Caco-2 (cell line): ENCODE data around the gene NCOR1. TPM values are rescaled to one million over a fixed set of nuclear protein-coding genes. Genes with fewer than 3 reads are reported as not detected.

Experiments used
- Bru-seq: library from RNA; stranded (reverse); fragments of 400-500 nt; gene quantifications from one replicate; lab custom pipeline; 2021; lab: Mats Ljungman, UMichigan
- BruChase-seq, 2 experiments: library from RNA; stranded (reverse); fragments of 400-500 nt; gene quantifications; one replicate each; lab custom pipeline; 2021; lab: Mats Ljungman, UMichigan
- BruUV-seq: library from RNA; stranded (reverse); fragments of 400-500 nt; replicated peaks from 2 replicates; lab custom pipeline; 2021; lab: Mats Ljungman, UMichigan
- CTCF ChIA-PET: fragments of 300-600 bp; sonication (Branson Sonifier 250); formaldehyde crosslinking; loops from one replicate; lab custom pipeline; 2022; ENCODE audit warnings: antibody characterized with exemption; lab: Charles Lee
- POLR2A ChIA-PET: fragments of 300-600 bp; sonication (Branson Sonifier 250); formaldehyde crosslinking; loops from one replicate; lab custom pipeline; 2022; ENCODE audit warnings: antibody characterized with exemption; lab: Charles Lee
- DNase-seq, 2 experiments: peaks; one replicate each; pipeline versions ENCODE4 v3.0.0 to v3.0.0-alpha.2; 2020 to 2022
- H3K27me3 ChIP-seq: replicated peaks from 2 replicates; pipeline ENCODE4 v1.6.0; 2011; ENCODE audit warnings: low read length; ENCODE audit not compliant: control insufficient read depth, insufficient read depth
- H3K36me3 ChIP-seq: 2 replicates; pipeline ENCODE4 v1.5.1; 2011; ENCODE audit warnings: low read length; ENCODE audit not compliant: control insufficient read depth, insufficient read depth
- H3K4me1 ChIP-seq: fragments of 250-450 bp; sonication (Bioruptor Pico); 2 replicates; pipeline ENCODE4 v1.5.1; 2020; ENCODE audit warnings: mild to moderate bottlenecking
- H3K4me3 ChIP-seq: 2 replicates; pipeline ENCODE4 v1.5.1; 2011; ENCODE audit warnings: low read depth, mild to moderate bottlenecking, control low read depth, low read length
- H3K9me3 ChIP-seq: fragments of 250-450 bp; sonication (Bioruptor Pico); 2 replicates; pipeline ENCODE4 v1.5.1; 2020; ENCODE audit warnings: mild to moderate bottlenecking, moderate library complexity
- H3K27ac Mint-ChIP-seq: one replicate; pipeline ENCODE4 v1.8.0; 2022; ENCODE audit warnings: mixed read lengths; ENCODE audit not compliant: unreplicated experiment
- H3K27me3 Mint-ChIP-seq: one replicate; pipeline ENCODE4 v1.8.0; 2022; ENCODE audit warnings: mixed read lengths; ENCODE audit not compliant: insufficient read depth, unreplicated experiment
- H3K36me3 Mint-ChIP-seq: one replicate; pipeline ENCODE4 v1.8.0; 2022; ENCODE audit warnings: mild to moderate bottlenecking, mixed read lengths; ENCODE audit not compliant: insufficient read depth, unreplicated experiment
- H3K4me1 Mint-ChIP-seq: one replicate; pipeline ENCODE4 v1.8.0; 2022; ENCODE audit warnings: low read depth, mixed read lengths; ENCODE audit not compliant: unreplicated experiment
- H3K4me3 Mint-ChIP-seq: one replicate; pipeline ENCODE4 v1.8.0; 2022; ENCODE audit warnings: mild to moderate bottlenecking, moderate library complexity, mixed read lengths; ENCODE audit not compliant: unreplicated experiment
- H3K9me3 Mint-ChIP-seq: one replicate; pipeline ENCODE4 v1.8.0; 2022; ENCODE audit warnings: mixed read lengths; ENCODE audit not compliant: unreplicated experiment
- CTCF ChIP-seq, 2 experiments: fragments of 200-600 bp in 1 of 2; IDR thresholded peaks; 1 replicate in 1 of 2; 2 replicates in 1 of 2; pipeline versions ENCODE4 v1.5.1 to v1.8.0; 2011 to 2022; ENCODE audit warnings: antibody characterized with exemption in 1 of 2, control low read depth in 1 of 2, inconsistent platforms in 1 of 2, low read depth in 1 of 2, low read length in 1 of 2, mild to moderate bottlenecking in 1 of 2, moderate library complexity in 1 of 2; ENCODE audit not compliant: insufficient read depth in 1 of 2, severe bottlenecking in 1 of 2, unreplicated experiment in 1 of 2
- intact Hi-C: fragments of 100-400 bp; cut with micrococcal nuclease; formaldehyde crosslinking; loops from one replicate; pipeline ENCODE4 v1.10.0; 2022; ENCODE audit not compliant: unreplicated experiment
- long read RNA-seq: library from polyadenylated mRNA; stranded (forward); transcript quantifications from one replicate; pipeline ENCODE4 v2.0.0, GENCODE V29; 2022
- total RNA-seq: library from RNA; stranded (reverse); gene quantifications from 2 replicates; pipeline ENCODE4 v1.2.3, GENCODE V29; 2022

Gene NCOR1
- 90.8 and 95.8 TPM in 2 replicates for total RNA-seq
- percentile 79 among the genes with signal in this experiment for Bru-seq, nascent RNA
- percentile 79 among the genes with signal in this experiment for BruChase-seq, experiment 1, labeled RNA remaining after a 2-hour chase
- BruChase-seq, experiment 2, labeled RNA remaining after a 6-hour chase = percentile 85 among the genes with signal in this experiment
- long read RNA-seq, transcript NCOR1-206 (15 exons, 1,883 nt) = major isoform, 8 of 106 reads
- long read RNA-seq, transcript NCOR1-221 (16 exons, 1,877 nt) = major isoform, 8 of 106 reads
- long read RNA-seq, partial matches to known transcripts = 49 of 106 reads
- long read RNA-seq, other reads (novel, unspliced or antisense) = 36 of 106 reads

GRCh38 chr17:16215273-16215964, at the start of gene NCOR1:
TSS of gene NCOR1 (minus strand) at chr17:16215534. CDS start at chr17:16194569, 20,965 bp downstream.
- H3K27me3 ChIP-seq = no peaks in the 10 kb centered on the region
- no peaks in the 10 kb centered on the region for H3K9me3 ChIP-seq
- intact Hi-C loops = loop anchor here (5.0 kb wide), 1 partner anchor 72 kb away; no protein-coding TSS in a partner anchor
- Mint-ChIP-seq H3K9me3 (no peaks in the 10 kb centered on the region), H3K4me1 (no peaks in the 10 kb centered on the region), H3K4me3 (peak within 1 kb of the TSS; percentile 95), H3K36me3 (peaks cover 12% of the 10 kb centered on the region), H3K27me3 (no peaks in the 10 kb centered on the region), H3K27ac (peak within 1 kb of the TSS; percentile 53)
- DNase-seq = peak; percentile 87 to 89
- ChIA-PET CTCF (interaction anchor here (0.6 to 1.0 kb wide), 3 partner anchors 23 to 216 kb away, joined by 3 read pairs; partner anchors contain the start of gene ZSWIM7), POLR2A (interaction anchor here (0.6 to 1.5 kb wide), 4 partner anchors 13 to 165 kb away, joined by 3 to 7 read pairs (median 4); no protein-coding TSS in a partner anchor)
- H3K4me3 ChIP-seq = peak within 1 kb of the TSS; percentile 71
- H3K36me3 ChIP-seq = no peaks in the 10 kb centered on the region
- BruUV-seq = no TSS peak
- peak in 1 of 2 experiments; percentile 36 for TF ChIP-seq CTCF (IDR thresholded peaks at IDR 0.05; ENCODE audit: insufficient read depth in 1 of 2, low read depth in 1 of 2, low read length in 1 of 2, severe bottlenecking in 1 of 2, unreplicated experiment in 1 of 2)
- no peaks in the 10 kb centered on the region; the same call in 1 of the 2 replicates for H3K4me1 ChIP-seq

GRCh38 chr17:16262201-16262600, 46.9 kb upstream of the NCOR1 start:
- no peak for TF ChIP-seq CTCF (IDR thresholded peaks at IDR 0.05; ENCODE audit: insufficient read depth in 1 of 2, low read depth in 1 of 2, low read length in 1 of 2, severe bottlenecking in 1 of 2, unreplicated experiment in 1 of 2)
- ChIA-PET CTCF (no interaction called here), POLR2A (no interaction called here)
- no peaks in the 10 kb centered on the region for H3K36me3 ChIP-seq
- Mint-ChIP-seq H3K9me3 (no peaks in the 10 kb centered on the region), H3K36me3 (peaks cover 9% of the 10 kb centered on the region), H3K4me1 (no peaks in the 10 kb centered on the region), H3K27ac (no peak overlapping the region), H3K27me3 (no peaks in the 10 kb centered on the region), H3K4me3 (no peak overlapping the region)
- H3K4me3 ChIP-seq = no peak overlapping the region
- no peaks in the 10 kb centered on the region for H3K27me3 ChIP-seq
- DNase-seq = no peak
- no TSS peak for BruUV-seq
- H3K4me1 ChIP-seq = no peaks in the 10 kb centered on the region
- H3K9me3 ChIP-seq = no peaks in the 10 kb centered on the region
- intact Hi-C loops = no loop called here

- Mint-ChIP-seq H3K27ac (no peak overlapping the region), H3K4me3 (no peak overlapping the region), H3K27me3 (no peaks in the 10 kb centered on the region), H3K9me3 (no peaks in the 10 kb centered on the region), H3K36me3 (peaks cover 5% of the 10 kb centered on the region), H3K4me1 (no peaks in the 10 kb centered on the region)
- CTCF ChIA-PET = no interaction called here
- no peak for TF ChIP-seq CTCF (IDR thresholded peaks at IDR 0.05; ENCODE audit: insufficient read depth in 1 of 2, low read depth in 1 of 2, low read length in 1 of 2, severe bottlenecking in 1 of 2, unreplicated experiment in 1 of 2)
- Histone ChIP-seq H3K4me1 (no peaks in the 10 kb centered on the region), H3K36me3 (no peaks in the 10 kb centered on the region), H3K9me3 (no peaks in the 10 kb centered on the region), H3K27me3 (no peaks in the 10 kb centered on the region), H3K4me3 (no peak overlapping the region)
- intact Hi-C loops = no loop called here
- DNase-seq = no peak
- POLR2A ChIA-PET = no interaction called here
- BruUV-seq = no TSS peak
Observed at GRCh38 chr17:16261049-16261448, 45.7 kb upstream of the NCOR1 start.
